ENCODE results near the gene FAM3A.

Gene FAM3A

GRCh38 chrX:154458116-154458953, 57.7 kb downstream of the FAM3A start, which contains the start of gene PLXNA3:
Gene PLXNA3 (plus strand): TSS chrX:154458281. CDS start chrX:154460184, 1,903 bp downstream.
- no peak for DNase-seq

- peak; percentile 69 for DNase-seq
These were observed 58.4 kb downstream of the FAM3A start for GRCh38 chrX:154457491-154458115.
